Measurements from ENCODE around the gene CDC42BPA. TPM values are rescaled to one million over a fixed set of nuclear protein-coding genes. Genes with fewer than 3 reads are reported as not detected.

The CDC42BPA gene
- polyA plus RNA-seq, 2 of the 4 experiments (the other 2 are of a cell fraction) = 11.4 to 28.4 TPM

- DNase-seq (ENCODE audit: low read depth in 1 of 2, low spot score in 1 of 2) = no peak
- ChIA-PET CTCF (no interaction called here), POLR2A (no interaction called here)
- no peak overlapping the region for H3K4me3 ChIP-seq
- H3K9me3 ChIP-seq = no peaks in the 10 kb centered on the region
- H3K4me1 ChIP-seq = no peaks in the 10 kb centered on the region
- WGBS (ENCODE audit: missing lambda C conversion rate) = 92% methylated on average over 4 of the region's 4 CpGs
- H3K27ac ChIP-seq = no peak overlapping the region
- no peak for TF ChIP-seq MYC (IDR thresholded peaks at IDR 0.05; ENCODE audit: borderline replicate concordance, low read length)
- TF ChIP-seq HOXB5 (CRISPR knock-in tag; IDR thresholded peaks at IDR 0.05) = no peak
- ATAC-seq = no peak
- FAIRE-seq = no peak
- H3K4me2 ChIP-seq = no peak overlapping the region
Measured at GRCh38 chr1:226991920-226992319, 326.4 kb downstream of the CDC42BPA start.

GRCh38 chr1:226990133-226990716 lies 328.1 kb downstream of the CDC42BPA start:
- WGBS (ENCODE audit: missing lambda C conversion rate) = 97% methylated on average over 10 of the region's 10 CpGs
- H3K27ac ChIP-seq = no peak overlapping the region
- no peak for ATAC-seq
- DNase-seq (ENCODE audit: low read depth in 1 of 2, low spot score in 1 of 2) = no peak
- FAIRE-seq = no peak
- ChIA-PET POLR2A (no interaction called here), CTCF (interaction anchor here (0.7 kb wide), 1 partner anchor 33 kb away, joined by 3 read pairs; no protein-coding TSS in a partner anchor)
- H3K4me2 ChIP-seq = no peak overlapping the region
- TF ChIP-seq HES2 (IDR thresholded peaks at IDR 0.05) (no peak), HMGXB4 (CRISPR knock-in tag; IDR thresholded peaks at IDR 0.05; ENCODE audit: borderline replicate concordance) (no peak), RFX5 (IDR thresholded peaks at IDR 0.05) (no peak), USF2 (IDR thresholded peaks at IDR 0.05) (no peak), SMC3 (IDR thresholded peaks at IDR 0.05) (no peak), CBX2 (IDR thresholded peaks at IDR 0.05; ENCODE audit: borderline replicate concordance, low read depth) (no peak), EP300 (IDR thresholded peaks at IDR 0.05) (no peak), ZFP36 (IDR thresholded peaks at IDR 0.05; ENCODE audit: borderline replicate concordance, partially characterized antibody) (no peak)
- no peak overlapping the region for H3K4me3 ChIP-seq
- H3K9me3 ChIP-seq = no peaks in the 10 kb centered on the region
- H3K4me1 ChIP-seq = no peaks in the 10 kb centered on the region

GRCh38 chr1:226989085-226989920 lies 329.0 kb downstream of the CDC42BPA start:
- Histone ChIP-seq H3K4me1 (no peaks in the 10 kb centered on the region), H3K27ac (no peak overlapping the region), H3K9me3 (no peaks in the 10 kb centered on the region), H3K4me3 (no peak overlapping the region), H3K4me2 (no peak overlapping the region)
- POLR2A ChIA-PET = no interaction called here
- FAIRE-seq (no peak), ATAC-seq (no peak), DNase-seq (ENCODE audit: low read depth in 1 of 2, low spot score in 1 of 2) (no peak)
- CTCF ChIA-PET = interaction anchor here (0.7 to 1.2 kb wide), 2 partner anchors 32 to 581 kb away, joined by 3 read pairs; partner anchors contain the start of gene PARP1
- 88% methylated on average over 12 of the region's 12 CpGs for WGBS (ENCODE audit: missing lambda C conversion rate)
- no peak for TF ChIP-seq ATOH8 (CRISPR knock-in tag; IDR thresholded peaks at IDR 0.05; ENCODE audit: low read depth)
- TF ChIP-seq CBX8 (IDR thresholded peaks at IDR 0.05) = no peak
- no peak for TF ChIP-seq PBX3 (IDR thresholded peaks at IDR 0.05)
- TF ChIP-seq HES2 (IDR thresholded peaks at IDR 0.05) = no peak
- TF ChIP-seq FOSL2 (IDR thresholded peaks at IDR 0.05) = no peak
- TF ChIP-seq FOSL2 (CRISPR knock-in tag; IDR thresholded peaks at IDR 0.05) = no peak
- no peak for TF ChIP-seq JUN (IDR thresholded peaks at IDR 0.05)
- no peak for TF ChIP-seq ELK1 (IDR thresholded peaks at IDR 0.05; ENCODE audit: low read depth, low read length)
- no peak for TF ChIP-seq RAD21 (conservative IDR thresholded peaks at IDR 0.05 in 1 of 2, IDR thresholded peaks at IDR 0.05 in 1 of 2)
- no peak for TF ChIP-seq HOXA7 (CRISPR knock-in tag; IDR thresholded peaks at IDR 0.05)
- TF ChIP-seq RFX5 (IDR thresholded peaks at IDR 0.05) = no peak
- no peak for TF ChIP-seq E2F6 (IDR thresholded peaks at IDR 0.05; ENCODE audit: borderline replicate concordance, low read depth)
- TF ChIP-seq SMC3 (IDR thresholded peaks at IDR 0.05) = no peak
